Measurements from ENCODE around the gene CAPN2.
"Not testable (repeated sequence)": the region's sequence is repeated elsewhere in the genome, so short reads cannot be mapped to it uniquely, and the experiment has no call there.

Gene CAPN2

DNA sequence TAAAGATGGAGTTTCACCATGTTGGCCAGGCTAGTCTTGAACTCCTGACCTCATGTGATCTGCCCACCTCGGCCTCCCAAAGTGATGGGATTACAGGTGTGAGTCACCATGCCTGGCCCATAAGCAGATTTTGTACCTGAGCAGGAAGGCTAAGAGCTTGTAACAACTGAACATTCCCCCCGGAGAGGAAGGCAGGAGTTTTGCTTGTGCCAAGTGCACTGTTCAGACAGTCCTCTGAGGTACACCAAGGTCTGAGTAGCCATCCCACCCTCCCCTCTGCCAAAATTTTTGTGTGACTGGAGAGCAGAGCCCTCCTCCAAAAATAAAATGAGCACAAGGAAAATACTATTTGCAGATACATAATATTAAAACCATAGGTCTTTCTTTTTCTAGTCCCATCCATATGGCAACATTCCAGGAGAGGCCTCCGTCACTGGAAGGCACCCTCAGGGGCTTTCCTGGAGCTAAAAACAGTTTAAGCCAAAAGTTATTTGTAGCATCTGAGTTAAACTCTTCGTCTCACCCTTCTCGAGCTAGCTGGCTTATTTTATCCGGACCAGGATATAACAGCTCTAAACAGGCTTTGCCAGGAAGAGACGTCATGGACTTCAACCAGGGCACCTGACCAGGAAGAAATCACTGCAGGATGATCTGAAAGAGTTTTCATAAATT, 27.2 kb downstream of the CAPN2 start:
- no peak for DNase-seq (ENCODE audit: low read depth)

DNA sequence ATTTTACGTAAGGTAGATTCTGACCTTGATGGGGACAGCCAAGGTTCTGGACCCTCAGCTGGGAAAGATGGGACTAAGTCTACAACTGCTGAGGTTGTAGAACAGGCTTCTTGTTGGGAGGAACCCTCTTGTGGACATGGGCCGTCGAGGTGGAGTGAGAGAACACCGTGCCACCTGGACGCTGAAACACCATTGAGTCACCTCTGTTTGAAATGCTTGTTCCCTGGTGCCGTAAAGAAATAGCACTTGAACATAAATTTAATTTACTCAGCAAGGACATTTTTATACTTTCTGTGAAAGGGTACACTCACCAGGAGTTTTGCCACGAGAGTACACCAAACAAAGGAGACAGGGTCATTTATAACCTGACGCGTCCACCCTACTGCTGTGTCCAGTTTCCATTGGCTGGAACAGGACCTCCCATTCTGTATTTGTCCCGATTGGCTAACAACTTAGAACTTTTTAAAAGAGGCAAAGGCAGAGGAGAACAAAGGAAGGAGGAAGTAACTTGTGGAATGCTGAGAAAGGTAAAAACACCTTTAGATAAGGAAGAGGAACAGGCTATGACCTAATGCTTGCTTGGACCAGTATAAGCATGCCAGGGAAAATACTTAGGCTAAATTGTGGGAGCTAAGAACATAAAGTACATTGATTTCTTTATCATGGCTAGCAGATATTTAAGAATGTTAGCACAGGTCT, 27.8 kb downstream of the CAPN2 start:
- DNase-seq (ENCODE audit: low read depth): not testable (repeated sequence)

DNA sequence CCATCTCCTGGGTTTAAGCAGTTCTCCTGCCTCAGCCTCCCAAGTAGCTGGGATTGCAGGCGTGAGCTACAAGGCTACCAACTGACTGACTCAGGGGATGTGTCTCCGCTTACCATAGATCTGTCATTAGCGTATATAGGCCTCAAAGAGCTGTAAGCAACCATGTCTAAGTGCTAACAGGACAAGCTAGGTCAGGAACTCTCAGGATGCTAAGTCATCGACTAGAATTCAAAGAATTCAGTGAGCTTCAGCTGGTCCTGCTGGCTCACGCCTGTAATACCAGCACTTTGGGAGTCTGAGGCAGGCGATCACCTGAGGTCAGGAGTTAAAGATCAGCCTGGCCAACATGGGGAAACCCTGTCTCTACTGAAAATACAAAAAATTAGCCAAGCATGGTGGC, 29.5 kb downstream of the CAPN2 start:
- no peak for DNase-seq (ENCODE audit: low read depth)

DNA sequence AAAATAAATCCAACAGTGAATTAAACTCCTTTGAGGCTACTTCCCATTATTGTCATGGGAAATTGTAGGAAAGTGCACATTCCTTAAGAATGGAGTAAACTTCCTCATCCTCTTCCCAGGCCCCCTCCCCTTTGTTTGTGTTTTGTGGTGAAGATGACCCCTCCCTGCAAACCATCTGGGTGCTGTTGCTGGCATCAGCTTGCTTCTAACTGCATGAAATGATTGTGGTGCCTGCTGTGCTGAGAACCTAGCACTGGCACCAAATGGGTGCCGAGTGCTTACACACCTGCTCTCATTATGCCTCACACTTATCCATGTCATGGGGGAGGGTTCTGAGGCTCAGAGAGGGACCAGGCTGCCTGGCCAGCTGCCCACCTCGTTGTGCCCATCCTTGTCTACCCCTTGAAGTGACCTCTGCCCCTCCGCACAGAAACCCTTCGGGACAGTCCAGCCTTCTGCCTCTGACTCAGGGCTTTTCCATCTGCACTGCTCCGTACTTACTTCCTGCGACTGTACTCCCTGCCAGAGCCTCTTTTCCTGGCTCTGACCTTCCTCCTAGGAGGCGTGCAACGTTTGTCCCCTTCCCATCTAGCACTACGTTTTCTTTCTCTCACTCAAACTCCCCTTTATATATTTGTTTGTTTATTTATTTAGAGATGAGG, 30.6 kb downstream of the CAPN2 start:
- no peak for DNase-seq (ENCODE audit: low read depth)

DNA sequence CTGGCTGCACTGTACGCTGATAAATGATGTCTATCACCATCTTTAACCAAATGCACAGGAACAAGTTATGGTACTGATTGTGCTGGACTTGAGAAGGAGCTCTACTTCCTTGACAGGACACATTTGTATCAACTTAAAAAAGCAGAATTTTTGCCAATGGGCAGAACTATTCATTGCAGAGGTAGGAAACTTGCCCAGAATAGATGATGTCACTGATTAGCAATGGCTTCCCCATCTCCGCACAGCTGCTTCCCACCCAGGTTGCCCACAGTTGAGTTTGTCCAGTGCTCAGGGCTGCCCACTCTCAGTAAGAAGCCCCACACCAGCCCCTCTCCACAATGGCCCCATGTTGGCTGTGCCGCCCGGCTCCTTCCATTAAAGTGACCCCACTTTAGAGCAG, 33.4 kb downstream of the CAPN2 start:
- DNase-seq (ENCODE audit: low read depth): peak; percentile 51

DNA sequence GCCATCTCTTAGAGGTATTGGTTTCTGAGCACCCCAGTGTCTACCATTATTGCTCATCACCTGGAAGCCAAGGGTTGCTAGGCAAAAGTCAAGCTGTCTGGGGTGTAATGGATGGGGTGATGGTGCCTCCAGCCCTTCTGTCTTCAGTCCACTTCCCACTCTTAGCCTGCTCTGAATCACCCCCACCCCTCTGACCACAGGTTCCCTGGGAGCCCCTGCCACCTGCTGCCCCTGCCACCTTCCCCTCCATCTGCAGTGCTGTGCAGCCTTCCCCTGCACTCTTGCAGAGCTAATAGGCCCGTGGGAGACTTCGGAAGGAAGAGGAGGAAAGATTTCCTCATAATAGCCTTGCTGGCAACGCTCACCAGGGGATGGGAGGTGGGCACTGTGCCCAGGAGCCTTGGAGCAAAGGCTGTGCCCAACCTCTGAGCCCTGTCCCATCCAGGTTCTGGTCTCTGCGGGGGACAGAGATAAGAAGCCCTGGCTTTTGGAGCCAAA, 35.5 kb downstream of the CAPN2 start:
- peak; percentile 9 for DNase-seq (ENCODE audit: low read depth)

DNA sequence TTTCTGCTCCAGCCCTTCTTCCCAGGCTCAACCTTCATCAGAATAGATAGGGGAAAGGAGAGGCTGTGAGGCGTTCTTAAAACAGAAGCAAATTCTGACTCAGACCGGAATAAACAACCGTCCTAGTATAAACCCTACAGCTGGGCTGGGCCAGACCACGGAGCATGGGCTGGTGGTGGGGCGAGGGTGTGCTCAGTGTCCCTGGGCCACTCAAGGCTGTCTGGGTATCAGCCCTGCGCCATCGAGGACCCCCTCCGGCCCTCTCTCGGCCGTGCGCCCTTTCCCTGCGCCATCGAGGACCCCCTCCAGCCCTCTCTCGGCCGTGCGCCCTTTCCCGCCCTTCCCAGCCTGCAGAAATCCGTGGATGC, 36.0 kb downstream of the CAPN2 start:
- peak; percentile 10 for DNase-seq (ENCODE audit: low read depth)

DNA sequence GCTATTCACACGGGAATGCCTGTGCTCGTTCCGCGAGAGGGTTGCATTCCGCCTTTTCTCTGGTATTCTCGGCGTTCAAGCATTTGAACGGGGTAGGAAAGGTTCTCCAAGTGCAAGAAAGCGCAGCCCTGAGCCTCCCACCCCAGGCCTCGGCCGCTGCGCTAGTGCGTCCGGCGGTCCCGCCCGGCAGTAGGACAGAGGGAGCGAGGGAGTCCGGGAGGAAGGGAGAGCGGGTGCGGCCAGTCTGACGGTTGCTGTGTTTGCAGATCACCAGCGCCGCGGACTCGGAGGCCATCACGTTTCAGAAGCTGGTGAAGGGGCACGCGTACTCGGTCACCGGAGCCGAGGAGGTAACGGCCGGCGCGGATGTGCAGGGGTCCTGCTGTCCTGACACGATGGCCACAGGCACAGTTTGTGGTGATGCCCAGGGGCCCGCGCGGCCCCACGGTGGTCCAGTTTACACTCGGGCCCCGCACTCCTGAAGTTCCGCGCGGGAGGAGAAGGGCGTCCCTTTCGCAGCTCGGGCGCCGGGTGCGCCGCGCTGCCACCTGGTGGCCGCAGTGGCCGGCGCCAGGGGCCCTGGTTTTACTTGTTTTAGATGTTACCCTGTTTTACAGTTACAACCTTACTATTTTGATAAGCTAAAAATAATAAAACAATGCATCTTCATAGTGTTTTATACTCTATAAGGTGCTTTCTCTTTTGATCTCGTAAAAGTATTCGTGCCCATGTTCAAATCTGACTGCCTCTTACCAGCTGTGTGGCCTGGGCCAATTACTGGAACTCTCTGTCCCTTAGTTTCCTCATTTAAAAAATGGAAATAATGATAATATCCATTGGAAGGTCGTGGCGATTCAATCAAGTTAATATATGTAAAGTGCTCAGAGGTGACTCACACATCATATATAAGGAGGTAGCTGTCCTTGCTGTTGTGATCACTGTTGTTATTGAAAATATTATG, 36.7 kb downstream of the CAPN2 start:
- peak; percentile 31 for DNase-seq (ENCODE audit: low read depth)

DNA sequence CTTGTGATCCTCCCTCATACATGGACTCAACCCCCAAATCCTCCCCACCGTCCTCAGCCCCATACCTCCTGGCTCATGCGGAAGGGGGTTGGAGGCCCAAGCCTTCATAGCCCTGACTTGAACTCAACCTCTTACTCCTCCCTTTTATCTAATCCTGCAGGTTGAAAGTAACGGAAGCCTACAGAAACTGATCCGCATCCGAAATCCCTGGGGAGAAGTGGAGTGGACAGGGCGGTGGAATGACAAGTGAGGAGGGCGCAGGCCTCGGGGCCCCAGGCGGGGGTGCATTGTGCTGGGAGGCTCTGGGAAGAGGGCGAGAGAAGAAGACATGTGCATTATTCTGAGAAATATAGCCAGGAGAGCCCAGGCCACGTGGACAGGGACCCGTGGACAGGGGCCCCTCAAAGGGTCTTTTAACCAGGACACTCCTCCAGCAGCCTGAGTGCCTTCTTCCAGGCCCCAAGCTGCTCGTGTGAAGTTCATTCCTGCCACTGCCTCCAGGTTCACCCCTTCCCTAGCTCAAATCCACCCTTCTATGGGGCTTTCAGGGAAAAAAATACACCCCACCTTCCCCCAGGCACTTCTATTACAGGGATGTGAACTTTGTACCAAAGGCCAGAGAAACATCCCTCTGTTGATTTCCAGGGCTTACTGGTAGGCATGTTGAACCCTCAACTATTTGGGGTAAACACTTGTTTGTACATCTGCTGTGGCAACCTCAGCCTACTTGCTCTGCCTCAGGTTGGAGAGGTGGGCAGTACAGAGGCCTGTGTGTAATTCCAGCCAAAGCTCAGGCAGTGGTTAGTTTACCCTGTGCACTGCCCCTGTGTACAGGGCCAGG, 38.6 kb downstream of the CAPN2 start:
- DNase-seq (ENCODE audit: low read depth): no peak

DNA sequence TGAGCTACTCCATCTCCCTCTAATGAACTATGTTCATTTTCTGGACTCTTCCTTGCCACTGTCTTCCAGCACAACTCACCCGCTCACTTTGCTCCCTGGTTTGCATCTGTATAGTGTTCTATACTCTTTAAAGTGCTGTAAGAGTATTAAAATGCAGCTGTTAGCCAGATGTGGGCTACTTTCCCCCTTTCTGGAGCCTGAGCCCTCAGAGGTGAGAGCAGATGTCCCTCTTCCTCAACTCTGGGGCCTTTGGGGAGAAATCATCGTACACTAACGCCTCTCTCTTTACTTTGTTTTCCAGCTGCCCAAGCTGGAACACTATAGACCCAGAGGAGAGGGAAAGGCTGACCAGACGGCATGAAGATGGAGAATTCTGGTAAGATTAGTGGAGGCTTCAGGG, 39.4 kb downstream of the CAPN2 start:
- DNase-seq (ENCODE audit: low read depth): no peak

DNA sequence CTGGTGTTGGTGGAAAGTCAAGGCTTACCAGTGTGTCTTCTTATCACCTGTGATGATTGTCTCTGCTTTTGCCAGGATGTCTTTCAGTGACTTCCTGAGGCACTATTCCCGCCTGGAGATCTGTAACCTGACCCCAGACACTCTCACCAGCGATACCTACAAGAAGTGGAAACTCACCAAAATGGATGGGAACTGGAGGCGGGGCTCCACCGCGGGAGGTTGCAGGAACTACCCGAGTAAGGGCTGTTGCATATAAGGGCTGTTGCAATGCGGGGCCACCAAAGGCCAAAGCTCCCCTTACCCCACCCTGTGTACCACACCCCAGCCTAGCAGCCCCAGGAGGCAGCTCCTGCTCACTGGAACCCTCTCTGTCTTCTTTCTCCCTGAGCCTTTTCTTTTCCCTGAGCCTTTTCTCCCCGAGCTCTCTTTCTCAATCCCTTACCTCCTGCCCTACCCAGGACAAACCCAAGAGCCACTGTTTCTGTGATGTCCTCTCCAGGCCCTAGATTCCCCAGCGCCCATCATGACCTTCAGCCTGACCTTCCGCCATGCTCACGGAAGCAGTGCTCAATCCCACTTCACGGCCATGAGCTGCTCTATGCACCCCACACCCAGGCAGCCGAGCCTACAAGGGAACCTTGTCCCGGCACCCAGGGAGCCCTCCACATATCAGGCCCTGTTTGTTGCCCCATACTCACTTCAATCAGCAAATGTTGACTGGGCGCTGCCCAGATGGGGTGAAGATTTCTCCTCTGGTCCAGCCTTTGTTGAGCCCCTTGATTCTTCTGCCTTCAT, 40.6 kb downstream of the CAPN2 start:
- no peak for DNase-seq (ENCODE audit: low read depth)

DNA sequence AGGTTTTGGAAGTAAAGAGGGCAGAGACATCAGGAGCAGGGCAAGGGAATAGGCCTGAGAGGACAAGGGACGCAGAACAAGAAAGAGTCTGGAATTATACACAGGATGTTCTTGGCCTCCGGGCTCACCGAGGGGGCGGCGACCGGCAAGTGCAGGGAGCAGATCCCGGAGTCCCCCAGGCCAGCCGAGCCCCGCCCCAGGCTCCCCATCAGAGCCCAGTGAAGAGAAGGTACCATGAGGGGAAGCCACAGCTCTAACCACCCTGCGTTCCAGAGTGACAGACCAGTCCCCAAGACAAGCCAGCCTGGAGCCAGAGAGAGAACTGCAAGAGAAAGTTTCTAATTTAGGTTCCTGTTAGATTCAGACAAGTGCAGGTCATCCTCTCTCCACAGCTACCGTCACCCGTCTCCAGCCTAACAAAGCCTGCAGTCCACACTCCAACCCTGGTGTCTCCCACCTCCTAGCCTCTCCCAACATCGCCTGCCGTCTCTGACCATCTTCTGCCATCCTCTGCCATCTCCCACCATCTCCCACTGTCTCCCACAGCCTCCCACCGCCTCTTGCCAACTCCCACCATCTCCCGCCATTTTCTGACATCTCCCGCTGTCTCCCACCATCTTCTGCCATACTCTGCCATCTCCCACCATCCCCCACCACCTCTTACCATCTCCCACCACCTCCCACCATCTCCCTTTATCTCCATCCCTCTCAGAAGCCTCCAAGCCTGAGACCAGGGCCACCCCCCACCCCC, 42.5 kb downstream of the CAPN2 start:
- no peak for DNase-seq (ENCODE audit: low read depth)

DNA sequence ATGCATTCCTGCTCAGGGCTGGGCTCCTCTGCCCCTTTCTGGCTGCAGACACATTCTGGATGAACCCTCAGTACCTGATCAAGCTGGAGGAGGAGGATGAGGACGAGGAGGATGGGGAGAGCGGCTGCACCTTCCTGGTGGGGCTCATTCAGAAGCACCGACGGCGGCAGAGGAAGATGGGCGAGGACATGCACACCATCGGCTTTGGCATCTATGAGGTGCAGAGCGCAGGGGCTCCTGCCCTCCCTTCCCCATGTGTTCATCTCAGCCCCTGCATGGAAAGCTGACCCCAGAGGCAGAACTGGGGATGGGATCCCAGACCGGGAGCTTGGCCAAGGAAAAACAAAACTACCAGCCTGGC, 43.1 kb downstream of the CAPN2 start:
- no peak for DNase-seq (ENCODE audit: low read depth)

DNA sequence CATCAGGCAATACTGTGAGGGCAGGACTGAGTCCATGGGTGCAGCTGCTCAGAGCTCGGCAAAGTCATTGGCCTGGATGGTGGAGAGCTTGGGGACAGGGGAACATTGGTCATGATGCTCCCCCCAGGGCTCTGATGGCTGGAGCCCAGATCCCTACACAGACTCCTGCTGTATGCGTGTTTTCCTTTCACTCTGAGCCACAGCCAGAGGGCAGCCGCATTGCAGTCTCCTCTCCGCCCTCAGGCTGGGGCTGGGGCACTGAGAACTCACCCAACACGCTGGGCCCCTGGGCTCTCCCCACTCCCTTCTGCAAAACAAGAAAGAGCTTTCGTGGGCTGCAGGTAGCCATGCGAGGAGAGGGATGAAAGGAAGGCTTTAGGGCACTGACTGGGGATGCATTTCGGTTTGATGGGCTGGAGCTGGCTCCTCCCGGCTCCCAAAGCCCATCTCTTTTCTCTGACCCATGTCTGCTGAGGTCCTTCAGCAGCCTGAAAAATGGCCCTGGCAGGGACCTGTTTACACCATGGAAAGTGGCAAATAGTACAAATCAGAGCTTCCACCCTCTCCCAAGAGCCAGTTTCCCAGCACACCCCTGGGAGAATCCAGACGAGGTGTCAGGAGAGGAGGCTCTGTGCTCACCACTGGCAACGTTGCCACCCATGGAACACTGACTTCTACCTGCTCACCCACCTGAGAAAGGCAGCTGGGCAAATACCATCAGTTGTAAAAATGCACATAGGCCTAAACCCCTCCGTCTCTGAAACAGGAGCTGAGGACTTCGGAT, 43.8 kb downstream of the CAPN2 start:
- no peak for DNase-seq (ENCODE audit: low read depth)

DNA sequence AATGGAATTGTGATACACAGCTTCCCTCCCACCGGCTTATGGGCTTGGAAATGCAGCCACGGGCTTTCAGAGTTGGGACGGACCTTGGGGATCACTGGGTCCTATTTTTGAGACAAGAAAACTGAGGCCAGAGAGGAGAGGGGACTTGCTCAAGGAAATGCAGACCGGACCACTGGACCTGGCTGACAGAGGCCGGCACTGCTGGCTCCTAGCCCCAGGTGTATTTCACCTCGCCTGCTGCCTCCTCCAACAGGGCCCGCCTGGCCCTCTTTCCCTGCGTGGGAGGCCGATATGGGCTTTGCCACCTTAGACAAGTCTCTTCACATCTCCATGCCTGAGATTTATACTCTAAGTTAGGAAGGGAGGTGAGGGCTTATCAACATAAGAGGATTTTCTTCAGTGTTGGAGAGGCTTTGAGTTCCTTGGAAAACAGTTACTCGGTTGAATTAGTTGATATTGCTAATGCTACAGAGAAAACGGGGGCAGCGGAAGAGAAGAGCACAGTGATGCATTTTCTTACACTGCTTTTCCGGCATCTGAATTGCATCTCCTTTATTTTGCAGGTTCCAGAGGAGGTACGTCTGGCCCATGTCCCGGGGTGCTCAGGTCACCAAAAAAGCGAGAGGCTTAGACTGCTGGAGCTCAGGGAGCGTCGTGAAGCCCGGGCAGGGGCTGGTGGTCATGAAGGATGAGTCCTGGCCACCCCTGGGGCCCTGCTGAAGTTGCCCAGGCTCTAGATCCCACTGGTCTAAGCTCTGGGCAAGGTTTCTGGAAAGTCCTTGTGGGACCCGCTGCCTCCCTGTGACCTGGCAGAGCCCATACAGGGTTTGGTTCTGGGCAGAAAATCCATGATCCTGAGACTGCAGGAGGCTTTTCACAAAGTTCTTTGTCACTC, 44.7 kb downstream of the CAPN2 start:
- DNase-seq (ENCODE audit: low read depth): no peak

DNA sequence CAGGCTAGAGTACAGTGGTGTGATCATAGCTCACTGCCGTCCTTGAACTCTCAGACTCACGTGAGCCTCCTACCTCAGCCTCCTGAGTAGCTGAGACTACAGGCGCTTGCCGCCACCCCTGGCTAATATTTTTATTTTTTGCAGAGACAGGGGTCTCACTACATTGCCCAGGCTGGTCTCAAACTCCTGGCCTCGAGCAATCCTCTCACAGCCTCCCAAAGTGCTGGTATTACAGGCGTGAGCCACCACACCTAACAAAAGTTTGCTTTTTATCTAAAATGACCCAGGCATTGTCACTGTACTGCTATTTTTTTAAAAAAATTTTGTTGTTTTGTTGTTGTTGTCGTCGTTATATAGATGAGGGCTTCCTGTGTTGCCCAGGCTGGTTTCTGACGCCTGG, 46.4 kb downstream of the CAPN2 start:
- DNase-seq (ENCODE audit: low read depth): no peak

DNA sequence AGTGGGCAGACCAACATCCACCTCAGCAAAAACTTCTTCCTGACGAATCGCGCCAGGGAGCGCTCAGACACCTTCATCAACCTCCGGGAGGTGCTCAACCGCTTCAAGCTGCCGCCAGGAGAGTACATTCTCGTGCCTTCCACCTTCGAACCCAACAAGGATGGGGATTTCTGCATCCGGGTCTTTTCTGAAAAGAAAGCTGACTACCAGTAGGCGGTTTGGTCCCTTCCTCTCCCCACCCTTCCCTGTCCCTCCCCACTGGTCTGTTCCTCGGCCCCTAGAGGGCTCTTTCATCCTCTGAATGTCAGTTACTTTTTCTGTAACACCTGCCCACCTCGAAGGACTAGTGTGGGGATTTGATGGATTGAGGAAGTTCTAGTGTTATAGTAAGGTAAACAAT, 46.9 kb downstream of the CAPN2 start:
- no peak for DNase-seq (ENCODE audit: low read depth)

DNA sequence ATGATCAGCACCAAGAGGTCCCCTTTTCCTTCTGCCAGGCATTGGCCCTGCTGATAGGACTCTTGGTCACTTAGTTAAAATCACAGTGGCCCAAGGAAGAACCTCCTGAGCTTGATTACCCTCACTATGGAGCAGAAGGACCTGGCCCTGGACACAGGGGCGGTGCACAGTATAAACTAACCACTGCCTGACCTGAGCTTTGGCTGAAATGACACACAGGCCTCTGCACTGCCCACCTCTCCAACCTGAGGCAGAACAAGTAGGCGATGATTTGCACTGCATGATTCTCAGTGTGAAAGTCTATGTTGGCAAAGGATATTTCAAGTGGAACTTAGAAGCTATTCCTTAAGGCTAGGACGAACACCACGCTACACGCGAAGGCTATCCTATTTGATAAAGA, 48.5 kb downstream of the CAPN2 start:
- no peak for DNase-seq (ENCODE audit: low read depth)
